Lower leg skin (tissue), 3 donors: ENCODE measurements around the gene CYTH1.

ENCODE experiments used
- POLR2A ChIP-seq, 2 donors: fragments of 450-650 bp; IDR thresholded peaks; one replicate each; pipeline ENCODE4 v1.6.1; 2016 to 2017; ENCODE audit warnings: antibody characterized with exemption in 2 of 2, mild to moderate bottlenecking in 1 of 2, moderate library complexity in 1 of 2
- TF ChIP-seq, protein P1 (sequence below), 3 donors: fragments of 450-650 bp; IDR thresholded peaks; one replicate each; pipeline ENCODE4 v1.5.1; 2016; ENCODE audit warnings: antibody characterized with exemption in 3 of 3, mild to moderate bottlenecking in 3 of 3, moderate library complexity in 2 of 3

DNA sequence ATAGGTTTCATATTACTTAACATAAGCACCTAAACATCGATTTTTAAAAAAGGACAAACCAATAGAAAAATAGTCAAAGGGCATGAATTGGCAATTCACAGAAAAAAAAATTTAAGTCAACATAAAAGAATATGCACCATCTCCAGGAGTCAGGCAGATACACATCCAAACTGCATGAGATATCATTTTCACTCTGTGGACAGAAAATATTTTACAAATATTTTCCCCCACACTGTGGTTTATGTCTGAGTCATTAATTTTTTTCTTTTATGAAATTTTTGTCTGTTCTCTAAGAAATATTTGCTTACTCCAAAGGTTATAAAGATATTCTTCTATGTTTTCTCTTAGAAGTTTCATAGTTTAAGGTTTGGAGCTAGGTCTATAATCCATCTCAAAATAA, 130.5 kb downstream of the CYTH1 start:
- TF ChIP-seq, protein P1, sequence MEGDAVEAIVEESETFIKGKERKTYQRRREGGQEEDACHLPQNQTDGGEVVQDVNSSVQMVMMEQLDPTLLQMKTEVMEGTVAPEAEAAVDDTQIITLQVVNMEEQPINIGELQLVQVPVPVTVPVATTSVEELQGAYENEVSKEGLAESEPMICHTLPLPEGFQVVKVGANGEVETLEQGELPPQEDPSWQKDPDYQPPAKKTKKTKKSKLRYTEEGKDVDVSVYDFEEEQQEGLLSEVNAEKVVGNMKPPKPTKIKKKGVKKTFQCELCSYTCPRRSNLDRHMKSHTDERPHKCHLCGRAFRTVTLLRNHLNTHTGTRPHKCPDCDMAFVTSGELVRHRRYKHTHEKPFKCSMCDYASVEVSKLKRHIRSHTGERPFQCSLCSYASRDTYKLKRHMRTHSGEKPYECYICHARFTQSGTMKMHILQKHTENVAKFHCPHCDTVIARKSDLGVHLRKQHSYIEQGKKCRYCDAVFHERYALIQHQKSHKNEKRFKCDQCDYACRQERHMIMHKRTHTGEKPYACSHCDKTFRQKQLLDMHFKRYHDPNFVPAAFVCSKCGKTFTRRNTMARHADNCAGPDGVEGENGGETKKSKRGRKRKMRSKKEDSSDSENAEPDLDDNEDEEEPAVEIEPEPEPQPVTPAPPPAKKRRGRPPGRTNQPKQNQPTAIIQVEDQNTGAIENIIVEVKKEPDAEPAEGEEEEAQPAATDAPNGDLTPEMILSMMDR (IDR thresholded peaks at IDR 0.05): no peak
- TF ChIP-seq POLR2A (IDR thresholded peaks at IDR 0.05): no peak
